ENCODE results near the gene ACVR2A. TPM values are rescaled to one million over a fixed set of nuclear protein-coding genes. Genes with fewer than 3 reads are reported as not detected.

ACVR2A gene
- total and polyA plus RNA-seq, 9 of the 15 experiments (the other 6 are each of a cell fraction or from before 2014, with no cell fraction given): 1.2 to 3.9 (median 2.4) TPM

DNA sequence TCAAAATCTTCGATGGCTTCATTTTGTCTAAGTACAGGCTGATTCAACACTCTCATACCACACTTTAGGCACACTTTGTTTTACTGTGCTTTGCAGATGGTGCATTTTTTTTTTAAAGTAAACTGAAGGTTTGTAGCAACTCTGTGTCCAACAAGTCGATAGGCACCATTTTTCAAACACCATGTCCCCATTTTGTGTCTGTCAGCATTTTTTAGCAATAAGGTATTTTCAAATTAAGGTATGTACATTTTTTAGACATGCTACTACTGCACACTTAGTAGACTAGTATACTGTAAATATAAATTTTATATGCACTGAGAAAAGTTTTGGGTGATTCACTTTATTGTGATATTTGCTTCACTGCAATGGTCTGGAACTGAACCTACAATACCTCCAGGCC lies 131.3 kb downstream of the ACVR2A start:
- Histone ChIP-seq H3K4me1 (replicated peaks in 1 of 2; ENCODE audit: control insufficient read depth in 2 of 2, insufficient read depth in 2 of 2, low read length in 2 of 2) (no peaks in the 10 kb centered on the region; a peak in 1 of 5 replicates), H4K20me1 (replicated peaks; ENCODE audit: control insufficient read depth, insufficient read depth, low read length) (no peaks in the 10 kb centered on the region), H3K9ac (ENCODE audit: insufficient read depth in 1 of 2, low read depth in 2 of 2, low read length in 2 of 2) (no peak overlapping the region), H2AFZ (ENCODE audit: low read depth, low read length) (no peak overlapping the region), H3K9me3 (replicated peaks; ENCODE audit: control insufficient read depth, insufficient read depth, low read depth, low read length) (no peaks in the 10 kb centered on the region), H3K9me1 (ENCODE audit: control insufficient read depth, insufficient read depth, low read length) (no peaks in the 10 kb centered on the region), H3K4me3 (no peak overlapping the region), H3K4me2 (ENCODE audit: insufficient read depth, low read length) (no peak overlapping the region), H3K27me3 (ENCODE audit: control insufficient read depth in 2 of 2, insufficient read depth in 2 of 2, low read length in 2 of 2) (no peaks in the 10 kb centered on the region), H3K79me2 (ENCODE audit: control insufficient read depth, insufficient read depth, low read length) (peaks cover 51% of the 10 kb centered on the region), H3K36me3 (ENCODE audit: control insufficient read depth, insufficient read depth, low read length) (peaks cover 17% of the 10 kb centered on the region; the same call in 2 of the 3 replicates), H3K27ac (ENCODE audit: extremely low read depth, low read depth, low read length) (no peak overlapping the region)
- ATAC-seq (no peak), DNase-seq (ENCODE audit: extremely low read depth in 1 of 4, low spot score in 3 of 4) (no peak), FAIRE-seq (no peak)
- TSS peak; percentile 26 for BruUV-seq (replicated peaks)
- in situ Hi-C loops (cut with MboI): no loop called here
- POLR2A ChIA-PET: no interaction called here
- intact Hi-C loops (cut with micrococcal nuclease): no loop called here
- CTCF ChIA-PET (ENCODE audit: low intra/inter-chr PET ratio): no interaction called here
- 78% methylated on average over 2 of the region's 2 CpGs for WGBS (ENCODE audit: insufficient coverage, low coverage, missing lambda C conversion rate)
- TF ChIP-seq ZNF583 (CRISPR knock-in tag; IDR thresholded peaks at IDR 0.05) (no peak), MAFK (IDR thresholded peaks at IDR 0.05; ENCODE audit: low read length) (peak; percentile 69), ZNF444 (CRISPR knock-in tag; IDR thresholded peaks at IDR 0.05) (no peak), STAT5A (IDR thresholded peaks at IDR 0.05; ENCODE audit: borderline replicate concordance, low read length) (no peak), SMARCC2 (IDR thresholded peaks at IDR 0.05; ENCODE audit: low read depth) (no peak), SAFB (IDR thresholded peaks at IDR 0.05; ENCODE audit: borderline replicate concordance, low read depth, low read length) (no peak), BRF1 (IDR thresholded peaks at IDR 0.05; ENCODE audit: borderline replicate concordance, extremely low read depth, insufficient read length) (no peak), MYC (IDR thresholded peaks at IDR 0.05; ENCODE audit: low read depth, low read length) (no peak), MYC (CRISPR knock-in tag; IDR thresholded peaks at IDR 0.05; ENCODE audit: borderline replicate concordance, low read depth) (no peak), MAFG (tag; conservative IDR thresholded peaks at IDR 0.05) (0 out of 2 replicates have a peak, but pooled peaks have one; percentile 57), NFIC (IDR thresholded peaks at IDR 0.05) (no peak), HIVEP1 (CRISPR knock-in tag; IDR thresholded peaks at IDR 0.05) (no peak)
- TF ChIP-seq, protein P1, sequence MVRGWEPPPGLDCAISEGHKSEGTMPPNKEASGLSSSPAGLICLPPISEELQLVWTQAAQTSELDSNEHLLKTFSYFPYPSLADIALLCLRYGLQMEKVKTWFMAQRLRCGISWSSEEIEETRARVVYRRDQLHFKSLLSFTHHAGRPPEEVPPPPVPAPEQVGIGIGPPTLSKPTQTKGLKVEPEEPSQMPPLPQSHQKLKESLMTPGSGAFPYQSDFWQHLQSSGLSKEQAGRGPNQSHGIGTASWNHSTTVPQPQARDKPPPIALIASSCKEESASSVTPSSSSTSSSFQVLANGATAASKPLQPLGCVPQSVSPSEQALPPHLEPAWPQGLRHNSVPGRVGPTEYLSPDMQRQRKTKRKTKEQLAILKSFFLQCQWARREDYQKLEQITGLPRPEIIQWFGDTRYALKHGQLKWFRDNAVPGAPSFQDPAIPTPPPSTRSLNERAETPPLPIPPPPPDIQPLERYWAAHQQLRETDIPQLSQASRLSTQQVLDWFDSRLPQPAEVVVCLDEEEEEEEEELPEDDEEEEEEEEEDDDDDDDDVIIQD (CRISPR knock-in tag; IDR thresholded peaks at IDR 0.05): no peak
- TF ChIP-seq, protein P2, sequence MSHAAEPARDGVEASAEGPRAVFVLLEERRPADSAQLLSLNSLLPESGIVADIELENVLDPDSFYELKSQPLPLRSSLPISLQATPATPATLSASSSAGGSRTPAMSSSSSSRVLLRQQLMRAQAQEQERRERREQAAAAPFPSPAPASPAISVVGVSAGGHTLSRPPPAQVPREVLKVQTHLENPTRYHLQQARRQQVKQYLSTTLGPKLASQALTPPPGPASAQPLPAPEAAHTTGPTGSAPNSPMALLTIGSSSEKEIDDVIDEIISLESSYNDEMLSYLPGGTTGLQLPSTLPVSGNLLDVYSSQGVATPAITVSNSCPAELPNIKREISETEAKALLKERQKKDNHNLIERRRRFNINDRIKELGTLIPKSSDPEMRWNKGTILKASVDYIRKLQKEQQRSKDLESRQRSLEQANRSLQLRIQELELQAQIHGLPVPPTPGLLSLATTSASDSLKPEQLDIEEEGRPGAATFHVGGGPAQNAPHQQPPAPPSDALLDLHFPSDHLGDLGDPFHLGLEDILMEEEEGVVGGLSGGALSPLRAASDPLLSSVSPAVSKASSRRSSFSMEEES (CRISPR knock-in tag; IDR thresholded peaks at IDR 0.05): no peak
- TF ChIP-seq, protein P3, sequence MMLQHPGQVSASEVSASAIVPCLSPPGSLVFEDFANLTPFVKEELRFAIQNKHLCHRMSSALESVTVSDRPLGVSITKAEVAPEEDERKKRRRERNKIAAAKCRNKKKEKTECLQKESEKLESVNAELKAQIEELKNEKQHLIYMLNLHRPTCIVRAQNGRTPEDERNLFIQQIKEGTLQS (IDR thresholded peaks at IDR 0.05): no peak
- TF ChIP-seq, protein P3 (CRISPR knock-in tag; conservative IDR thresholded peaks at IDR 0.05): no peak
- TF ChIP-seq, protein P4, sequence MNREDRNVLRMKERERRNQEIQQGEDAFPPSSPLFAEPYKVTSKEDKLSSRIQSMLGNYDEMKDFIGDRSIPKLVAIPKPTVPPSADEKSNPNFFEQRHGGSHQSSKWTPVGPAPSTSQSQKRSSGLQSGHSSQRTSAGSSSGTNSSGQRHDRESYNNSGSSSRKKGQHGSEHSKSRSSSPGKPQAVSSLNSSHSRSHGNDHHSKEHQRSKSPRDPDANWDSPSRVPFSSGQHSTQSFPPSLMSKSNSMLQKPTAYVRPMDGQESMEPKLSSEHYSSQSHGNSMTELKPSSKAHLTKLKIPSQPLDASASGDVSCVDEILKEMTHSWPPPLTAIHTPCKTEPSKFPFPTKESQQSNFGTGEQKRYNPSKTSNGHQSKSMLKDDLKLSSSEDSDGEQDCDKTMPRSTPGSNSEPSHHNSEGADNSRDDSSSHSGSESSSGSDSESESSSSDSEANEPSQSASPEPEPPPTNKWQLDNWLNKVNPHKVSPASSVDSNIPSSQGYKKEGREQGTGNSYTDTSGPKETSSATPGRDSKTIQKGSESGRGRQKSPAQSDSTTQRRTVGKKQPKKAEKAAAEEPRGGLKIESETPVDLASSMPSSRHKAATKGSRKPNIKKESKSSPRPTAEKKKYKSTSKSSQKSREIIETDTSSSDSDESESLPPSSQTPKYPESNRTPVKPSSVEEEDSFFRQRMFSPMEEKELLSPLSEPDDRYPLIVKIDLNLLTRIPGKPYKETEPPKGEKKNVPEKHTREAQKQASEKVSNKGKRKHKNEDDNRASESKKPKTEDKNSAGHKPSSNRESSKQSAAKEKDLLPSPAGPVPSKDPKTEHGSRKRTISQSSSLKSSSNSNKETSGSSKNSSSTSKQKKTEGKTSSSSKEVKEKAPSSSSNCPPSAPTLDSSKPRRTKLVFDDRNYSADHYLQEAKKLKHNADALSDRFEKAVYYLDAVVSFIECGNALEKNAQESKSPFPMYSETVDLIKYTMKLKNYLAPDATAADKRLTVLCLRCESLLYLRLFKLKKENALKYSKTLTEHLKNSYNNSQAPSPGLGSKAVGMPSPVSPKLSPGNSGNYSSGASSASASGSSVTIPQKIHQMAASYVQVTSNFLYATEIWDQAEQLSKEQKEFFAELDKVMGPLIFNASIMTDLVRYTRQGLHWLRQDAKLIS (CRISPR knock-in tag; IDR thresholded peaks at IDR 0.05): no peak
